ENCODE measurements around the gene CCDC186.

CCDC186 gene

DNA sequence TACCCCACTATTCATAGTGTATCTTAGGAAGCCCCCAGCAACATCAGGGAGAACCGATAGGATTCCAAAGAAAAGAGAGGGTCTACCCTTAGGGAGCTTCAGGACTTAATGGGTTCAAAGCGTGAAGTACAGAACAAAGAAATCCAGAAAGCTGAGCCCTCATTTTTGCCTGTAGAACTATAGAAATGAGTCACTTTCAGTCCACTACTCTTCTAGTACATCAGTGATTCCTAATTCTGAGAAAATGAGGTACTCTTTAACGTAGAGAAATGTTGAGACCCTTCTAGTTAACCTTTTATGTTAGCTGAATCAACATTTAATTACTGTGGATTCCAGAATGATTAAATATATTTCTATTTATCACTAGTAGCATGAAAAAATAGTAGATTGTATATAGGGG is 6.9 kb upstream of the CCDC186 start:
- Mint-ChIP-seq H3K9me3 (peaks cover 4% of the 10 kb centered on the region), H3K27ac (no peak overlapping the region), H3K36me3 (ENCODE audit: low read depth) (no peaks in the 10 kb centered on the region), H3K4me3 (no peak overlapping the region), H3K4me1 (peaks cover 11% of the 10 kb centered on the region), H3K27me3 (ENCODE audit: low read depth, poor library complexity) (peaks cover 2% of the 10 kb centered on the region)
- DNase-seq: no peak
- TF ChIP-seq CTCF (IDR thresholded peaks at IDR 0.05): no peak

GRCh38 chr10:114179747-114180146 is 5.7 kb upstream of the CCDC186 start:
- Mint-ChIP-seq H3K27me3 (ENCODE audit: low read depth, poor library complexity) (peaks cover 2% of the 10 kb centered on the region), H3K4me1 (peaks cover 16% of the 10 kb centered on the region), H3K27ac (no peak overlapping the region), H3K36me3 (ENCODE audit: low read depth) (no peaks in the 10 kb centered on the region), H3K9me3 (peaks cover 4% of the 10 kb centered on the region), H3K4me3 (no peak overlapping the region)
- TF ChIP-seq CTCF (IDR thresholded peaks at IDR 0.05): no peak
- DNase-seq: no peak

DNA sequence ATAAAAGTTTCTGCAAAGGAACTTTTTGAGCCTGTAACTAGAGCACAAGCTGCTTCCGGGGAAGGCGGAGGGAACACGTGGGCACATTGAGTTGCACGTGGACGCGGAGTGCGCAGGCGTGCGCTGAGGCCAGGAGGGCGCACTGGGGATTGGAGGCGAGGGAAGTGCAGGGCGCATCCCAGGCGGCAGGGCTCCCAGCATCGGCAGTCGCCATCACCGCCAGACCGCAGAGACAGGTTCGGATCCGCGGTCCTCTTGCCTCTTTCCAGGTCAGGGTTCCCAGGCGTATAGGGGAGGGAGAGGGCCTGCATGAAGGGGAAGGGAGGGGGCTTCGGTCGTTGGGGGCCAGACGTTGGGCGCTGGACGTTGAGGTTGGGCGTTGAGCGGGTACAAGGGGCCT is 5.1 kb upstream of the CCDC186 start, which contains the start of gene TDRD1:
Gene TDRD1, plus strand, starts transcription at position 206 of the 400 bp plus-strand sequence. CDS start 8,479 bp downstream, outside the sequence.
- H3K4me1 Mint-ChIP-seq: peaks cover 18% of the 10 kb centered on the region
- H3K27me3 Mint-ChIP-seq (ENCODE audit: low read depth, poor library complexity): peaks cover 2% of the 10 kb centered on the region
- peaks cover 4% of the 10 kb centered on the region for H3K9me3 Mint-ChIP-seq
- no peaks in the 10 kb centered on the region for H3K36me3 Mint-ChIP-seq (ENCODE audit: low read depth)
- no peak within 1 kb of the TSS for H3K4me3 Mint-ChIP-seq
- H3K27ac Mint-ChIP-seq: peak within 1 kb of the TSS; percentile 39
- no peak for DNase-seq
- TF ChIP-seq CTCF (IDR thresholded peaks at IDR 0.05): no peak

GRCh38 chr10:114176511-114176910 is 2.5 kb upstream of the CCDC186 start:
- Mint-ChIP-seq H3K4me1 (peaks cover 40% of the 10 kb centered on the region), H3K36me3 (ENCODE audit: low read depth) (peaks cover 8% of the 10 kb centered on the region)

DNA sequence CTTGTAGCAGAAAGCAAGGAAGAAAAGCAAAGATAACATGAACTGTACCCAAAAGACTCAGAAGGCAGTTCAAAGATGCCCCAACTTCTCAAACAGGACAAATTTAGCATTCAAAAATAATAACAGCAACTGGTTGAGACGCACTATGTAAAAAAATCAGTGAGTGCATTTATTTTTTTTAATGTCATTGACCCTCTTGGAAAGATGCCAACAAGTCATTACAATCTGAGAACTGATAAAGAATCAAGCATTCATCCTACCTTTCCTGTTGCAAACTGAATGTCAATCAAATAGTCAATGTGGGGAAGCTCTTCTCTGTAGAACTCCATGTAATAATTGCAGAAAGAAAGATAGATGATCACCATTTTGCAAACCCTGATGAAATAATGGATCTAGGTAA is 1.7 kb upstream of the CCDC186 start:
- Mint-ChIP-seq H3K4me3 (peak overlapping the region; percentile 28), H3K27ac (no peak overlapping the region)
- DNase-seq: no peak

More at GRCh38 chr10:114176511-114176910, 2.5 kb upstream of the CCDC186 start:
- H3K27me3 Mint-ChIP-seq (ENCODE audit: low read depth, poor library complexity): peaks cover 2% of the 10 kb centered on the region
- no peak for DNase-seq
- H3K27ac Mint-ChIP-seq: no peak overlapping the region
- no peak overlapping the region for H3K4me3 Mint-ChIP-seq
- peaks cover 4% of the 10 kb centered on the region for H3K9me3 Mint-ChIP-seq
- TF ChIP-seq CTCF (IDR thresholded peaks at IDR 0.05): no peak

More for the DNA sequence above, 1.7 kb upstream of the CCDC186 start:
- Mint-ChIP-seq H3K27me3 (ENCODE audit: low read depth, poor library complexity) (peaks cover 2% of the 10 kb centered on the region), H3K36me3 (ENCODE audit: low read depth) (peaks cover 13% of the 10 kb centered on the region), H3K9me3 (peaks cover 6% of the 10 kb centered on the region), H3K4me1 (peaks cover 40% of the 10 kb centered on the region)
- no peak for TF ChIP-seq CTCF (IDR thresholded peaks at IDR 0.05)

All from nephron progenitor cell (in vitro differentiated cells).